Activated CD4-positive, alpha-beta T cell treated with anti-CD3 and anti-CD28 coated beads for 48 hours (primary cell): ENCODE measurements around the gene GPX4.
A peak's percentile ranks its signal among the peaks of the same experiment; 100 is the strongest.

Experiments
- DNase-seq: peaks from one replicate; pipeline ENCODE4 v3.0.0-alpha.2; 2020

The GPX4 gene

GRCh38 chr19:1084024-1084868 lies 19.5 kb upstream of the GPX4 start:
- DNase-seq, result no peak

GRCh38 chr19:1085053-1085658 lies 18.6 kb upstream of the GPX4 start:
- DNase-seq, result no peak

- DNase-seq, result no peak
Observed at GRCh38 chr19:1085676-1086442, 17.9 kb upstream of the GPX4 start.

- DNase-seq, result no peak
Observed at GRCh38 chr19:1086613-1087012, 17.2 kb upstream of the GPX4 start.

- no peak for DNase-seq
Observed at GRCh38 chr19:1087813-1088415, 15.9 kb upstream of the GPX4 start.

- DNase-seq, result no peak
Observed at GRCh38 chr19:1088416-1089010, 15.3 kb upstream of the GPX4 start.

- no peak for DNase-seq
Observed at GRCh38 chr19:1089126-1089771, 14.5 kb upstream of the GPX4 start.

- DNase-seq, result no peak
Observed at GRCh38 chr19:1089891-1090290, 13.9 kb upstream of the GPX4 start.

- DNase-seq, result no peak
Observed at GRCh38 chr19:1090731-1091543, 12.9 kb upstream of the GPX4 start.

- no peak for DNase-seq
Observed at GRCh38 chr19:1091544-1092175, 12.1 kb upstream of the GPX4 start.

- DNase-seq, result no peak
Observed at GRCh38 chr19:1093330-1093729, 10.5 kb upstream of the GPX4 start.

- DNase-seq, result no peak
Observed at GRCh38 chr19:1093811-1094553, 9.8 kb upstream of the GPX4 start.

- peak; percentile 45 for DNase-seq
Observed at GRCh38 chr19:1094655-1094977, 9.2 kb upstream of the GPX4 start.

GRCh38 chr19:1094978-1095701 lies 8.7 kb upstream of the GPX4 start, which contains the start of gene POLR2E:
Gene POLR2E (minus strand): TSS chr19:1095375. CDS start chr19:1095315, 60 bp downstream.
- peak; percentile 98 for DNase-seq

- DNase-seq, result no peak
Observed at GRCh38 chr19:1097810-1098176, 6.0 kb upstream of the GPX4 start.

- DNase-seq, result no peak
Observed at GRCh38 chr19:1098177-1099051, 5.4 kb upstream of the GPX4 start.

- DNase-seq, result peak; percentile 13
Observed at GRCh38 chr19:1101337-1101698, 2.5 kb upstream of the GPX4 start.

GRCh38 chr19:1102407-1103131 lies 1.2 kb upstream of the GPX4 start:
- DNase-seq, result peak; percentile 82
